HG03442 (cell line): Measurements from ENCODE around the gene CPNE7.
"Not testable (repeated sequence)": the region's sequence is repeated elsewhere in the genome, so short reads cannot be mapped to it uniquely, and the experiment has no call there.

ENCODE experiments used
- ATAC-seq: cut with Tn5 transposase; IDR thresholded peaks from one replicate; pipeline ENCODE4 v1.9.1; 2021; ENCODE audit warnings: mild to moderate bottlenecking, moderate library complexity; ENCODE audit not compliant: unreplicated experiment

CPNE7 gene

DNA sequence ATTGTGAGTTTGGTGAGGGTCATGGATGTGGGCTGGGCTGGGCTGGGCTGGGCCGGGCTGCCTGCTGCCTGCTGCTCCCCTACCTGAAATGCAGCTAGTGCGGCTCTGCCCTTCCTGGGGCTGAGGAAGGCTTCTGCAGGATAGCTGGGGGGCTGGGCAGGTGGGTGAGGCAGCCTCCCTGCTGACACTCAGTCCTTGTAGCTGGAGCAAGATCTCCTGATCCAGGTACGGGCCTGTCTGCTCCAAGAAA, 10.4 kb upstream of the CPNE7 start:
- no peak for ATAC-seq

DNA sequence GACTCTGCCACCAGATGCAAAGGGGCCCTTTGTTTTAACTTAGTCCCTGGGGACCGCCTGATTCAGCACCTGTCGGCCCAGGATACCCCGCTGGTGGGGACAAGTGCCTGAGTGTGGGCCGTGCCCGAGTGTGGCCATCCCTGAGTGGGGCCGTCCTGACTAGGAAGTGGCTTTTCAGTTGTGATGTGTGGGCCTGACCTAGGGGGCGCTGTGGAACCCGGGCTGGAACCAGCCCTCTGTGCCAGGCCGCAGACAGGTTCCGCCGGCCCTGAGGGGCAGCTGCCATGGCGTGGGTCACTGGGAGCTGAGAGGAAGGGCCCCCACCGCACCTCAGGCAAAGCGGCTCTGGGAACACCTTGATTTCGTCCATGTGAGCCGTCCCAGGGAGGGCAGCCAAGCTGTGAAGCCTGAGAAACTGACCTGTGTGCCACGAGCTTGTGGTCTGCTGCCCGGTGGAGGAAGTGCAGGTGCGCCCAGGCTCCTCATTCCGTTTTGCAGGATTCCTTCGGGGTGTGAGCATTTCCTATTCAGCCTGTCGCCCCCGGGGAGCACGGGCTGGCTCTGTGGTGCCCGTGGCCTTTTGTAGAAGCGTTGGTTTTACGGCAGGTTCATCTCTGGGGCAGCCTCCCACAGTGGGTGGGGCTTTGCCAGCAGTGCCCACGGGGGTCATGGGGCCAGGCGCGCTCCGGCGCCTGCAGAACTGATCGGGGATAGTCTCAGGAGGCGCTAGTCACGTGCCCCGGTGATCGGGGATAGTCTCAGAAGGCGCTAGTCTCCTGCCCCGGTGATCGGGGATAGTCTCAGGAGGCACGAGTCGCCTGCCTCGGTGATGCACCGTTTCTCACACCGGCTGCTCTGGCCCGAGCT, 9.8 kb upstream of the CPNE7 start:
- no peak for ATAC-seq

GRCh38 chr16:89567656-89568594, 7.6 kb upstream of the CPNE7 start:
- ATAC-seq: no peak

GRCh38 chr16:89569506-89570341, 5.8 kb upstream of the CPNE7 start:
- ATAC-seq: no peak

- no peak for ATAC-seq
Observed at GRCh38 chr16:89570342-89570923, 5.1 kb upstream of the CPNE7 start.

GRCh38 chr16:89570983-89571598, 4.5 kb upstream of the CPNE7 start:
- not testable (repeated sequence) for ATAC-seq

DNA sequence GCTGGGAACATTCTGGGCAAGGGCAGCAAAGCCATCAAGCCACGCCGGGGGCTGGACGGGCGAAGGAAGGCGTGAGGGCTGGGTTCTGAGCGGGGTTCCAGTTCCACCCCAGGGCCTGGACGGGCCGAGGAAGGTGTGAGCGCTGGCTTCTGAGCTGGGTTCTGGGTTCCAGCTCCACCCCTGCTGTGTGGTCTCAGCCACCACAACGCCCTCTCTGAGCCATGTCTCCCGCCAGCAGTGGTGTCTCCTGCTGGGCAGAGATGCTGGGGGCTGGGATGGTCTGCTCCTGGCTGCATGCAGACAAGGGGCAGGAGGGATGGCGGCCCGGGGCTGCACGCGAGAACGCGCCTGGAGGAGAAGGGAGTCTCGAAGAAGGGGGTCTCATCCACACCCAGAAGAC, 3.9 kb upstream of the CPNE7 start:
- no peak for ATAC-seq

DNA sequence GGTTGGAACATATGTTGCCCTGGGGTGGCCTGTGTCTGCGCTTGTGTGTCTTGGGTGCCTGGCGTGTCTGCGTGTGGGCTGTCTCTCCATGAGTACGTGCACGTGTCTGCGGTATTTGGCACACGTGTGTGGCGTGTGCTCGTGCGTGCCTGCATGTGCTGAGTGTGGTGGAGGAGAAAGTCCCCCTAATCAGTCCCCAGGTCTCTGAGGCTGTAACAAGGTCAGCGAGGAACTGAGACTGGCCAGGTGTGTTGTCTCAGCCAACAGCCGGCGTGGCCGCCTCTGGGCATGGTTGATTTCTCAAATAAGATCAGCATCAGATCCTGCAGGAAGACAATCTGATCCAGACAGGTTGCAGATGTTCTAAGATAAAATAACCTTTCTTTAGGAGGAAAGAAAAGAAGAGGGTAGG, 3.5 kb upstream of the CPNE7 start:
- no peak for ATAC-seq

GRCh38 chr16:89572485-89573205, 2.9 kb upstream of the CPNE7 start:
- ATAC-seq: no peak

DNA sequence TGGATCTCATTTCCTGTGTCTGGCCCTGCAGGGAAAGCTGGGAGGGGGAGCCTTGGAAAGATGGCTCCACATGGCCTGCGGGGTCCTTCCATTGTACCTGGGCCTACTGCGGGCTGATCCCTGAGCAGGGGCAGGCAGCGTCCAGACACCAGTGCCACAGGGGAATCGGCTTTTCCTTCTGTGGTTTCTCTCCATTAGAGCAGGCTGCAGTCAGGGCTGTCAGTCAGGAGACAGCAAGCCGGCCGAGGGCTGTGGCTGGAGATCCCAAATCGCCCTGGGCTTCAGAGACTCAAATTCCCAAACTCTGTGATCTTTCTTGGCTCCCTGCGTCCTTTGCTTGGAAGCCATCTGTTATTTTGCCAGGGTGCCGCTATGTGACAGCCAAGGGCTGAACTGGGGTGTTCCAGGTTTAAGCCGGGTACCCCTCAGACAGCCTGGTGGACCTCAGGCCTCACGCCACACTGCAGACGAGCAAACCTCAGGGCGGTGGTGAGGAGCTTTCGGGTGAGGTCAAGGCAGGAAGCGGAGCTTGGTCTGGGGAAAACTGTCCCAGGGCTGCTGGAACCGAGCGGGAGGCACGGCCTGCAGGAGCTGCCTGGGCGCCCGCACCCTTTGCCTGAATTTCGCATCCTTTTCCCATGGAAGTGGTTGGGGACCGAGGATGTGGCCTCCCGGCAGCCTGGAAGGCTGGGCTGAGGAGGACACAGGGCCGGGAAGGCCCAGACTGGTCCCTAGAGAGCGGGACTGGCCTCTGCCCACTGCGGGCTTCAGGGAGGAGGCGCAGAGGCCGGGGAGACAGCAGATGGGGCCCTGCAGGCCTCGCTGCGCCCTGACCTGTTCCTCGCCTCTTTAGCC, 1.5 kb upstream of the CPNE7 start:
- ATAC-seq: peak; percentile 7

DNA sequence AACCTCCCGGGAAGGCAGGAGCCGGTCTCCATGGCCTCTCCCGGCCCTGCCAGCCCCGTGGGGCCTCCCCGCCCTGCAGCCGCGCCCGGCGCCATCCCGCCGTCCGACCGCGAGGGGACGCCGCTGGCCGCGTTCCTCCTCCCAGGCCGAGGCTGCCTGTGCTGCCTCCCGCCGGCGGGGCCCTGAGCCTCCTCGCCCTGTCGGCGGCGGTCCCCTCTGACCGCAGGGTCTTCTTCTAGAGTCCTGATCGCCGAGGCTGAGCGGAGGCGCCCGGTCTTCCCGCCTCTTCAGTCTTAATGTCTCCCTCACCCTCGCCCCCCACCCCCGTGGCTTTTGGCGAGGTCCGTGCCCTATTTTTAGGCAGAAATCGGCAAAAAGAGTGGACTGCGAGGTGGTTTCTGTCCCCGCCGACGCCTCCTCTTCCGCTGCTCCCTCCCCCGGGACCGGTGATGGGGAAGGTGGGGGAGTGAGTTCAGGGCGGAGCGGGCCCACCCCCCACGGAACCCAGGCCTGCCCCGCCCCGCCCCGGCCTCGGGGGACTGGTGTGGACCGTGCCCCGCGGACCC, 794 bp upstream of the CPNE7 start:
- peak; percentile 41 for ATAC-seq

DNA sequence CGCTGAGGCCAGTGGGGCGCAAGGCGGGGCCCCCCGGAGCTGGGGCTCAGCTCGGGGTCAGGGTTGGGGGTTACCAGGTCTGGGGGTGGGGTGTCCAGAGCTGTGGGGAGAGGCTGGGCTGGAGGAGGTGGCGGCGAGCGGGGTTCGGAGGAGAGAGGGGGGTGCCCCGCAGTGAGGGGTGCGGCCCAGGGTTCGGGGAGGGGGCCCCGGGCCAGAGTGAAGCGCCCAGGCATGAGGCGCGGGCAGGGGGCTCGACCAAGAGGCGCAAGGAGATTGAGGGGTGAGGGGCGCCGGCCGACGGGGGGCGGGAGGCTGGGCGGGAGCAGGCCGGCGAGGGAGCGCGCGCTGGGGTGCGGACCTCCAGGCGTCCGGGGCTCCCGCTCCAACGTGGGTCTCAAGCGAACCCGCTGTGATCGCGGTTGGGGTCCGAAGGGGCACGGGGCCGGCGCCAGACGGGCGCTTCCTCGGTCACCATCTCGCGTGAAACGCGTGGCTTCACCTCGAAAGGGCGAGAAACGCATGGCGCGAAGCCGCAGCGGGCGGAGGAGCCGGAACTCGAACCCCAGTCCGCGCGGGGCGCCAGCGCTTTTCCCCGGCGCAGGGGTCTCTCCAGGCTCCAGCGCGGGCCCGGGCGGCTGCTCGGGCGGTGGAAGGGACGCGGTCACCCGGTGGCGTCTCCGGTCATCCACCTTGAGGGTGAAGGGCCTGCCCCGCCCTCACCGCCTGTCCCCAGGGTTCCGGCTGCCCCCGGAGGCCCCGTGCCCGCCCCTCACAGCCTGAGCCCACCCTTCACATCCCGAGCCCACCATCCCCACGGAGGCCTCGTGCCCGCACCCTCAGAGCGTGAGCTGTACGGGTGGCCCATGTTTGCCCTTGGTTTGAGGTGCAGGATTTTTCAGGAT, 846 bp downstream of the CPNE7 start:
- no peak for ATAC-seq

GRCh38 chr16:89577055-89577759, 1.6 kb downstream of the CPNE7 start:
- no peak for ATAC-seq

DNA sequence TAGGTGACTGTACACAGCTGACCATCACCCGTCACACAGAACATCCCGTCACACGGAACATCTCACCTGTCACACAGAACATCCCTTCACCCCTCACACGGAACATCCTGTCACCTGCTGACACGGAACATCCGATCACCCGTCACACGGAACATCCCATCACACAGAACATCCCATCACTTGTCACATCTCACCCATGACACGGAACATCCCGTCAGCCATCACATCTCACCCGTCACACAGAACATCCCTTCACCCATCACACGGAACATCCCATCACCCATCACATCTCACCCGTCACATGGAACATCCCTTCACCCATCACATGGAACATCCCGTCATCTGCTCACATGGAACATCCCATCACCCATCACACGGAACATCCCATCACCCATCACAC, 3.8 kb downstream of the CPNE7 start:
- no peak for ATAC-seq

DNA sequence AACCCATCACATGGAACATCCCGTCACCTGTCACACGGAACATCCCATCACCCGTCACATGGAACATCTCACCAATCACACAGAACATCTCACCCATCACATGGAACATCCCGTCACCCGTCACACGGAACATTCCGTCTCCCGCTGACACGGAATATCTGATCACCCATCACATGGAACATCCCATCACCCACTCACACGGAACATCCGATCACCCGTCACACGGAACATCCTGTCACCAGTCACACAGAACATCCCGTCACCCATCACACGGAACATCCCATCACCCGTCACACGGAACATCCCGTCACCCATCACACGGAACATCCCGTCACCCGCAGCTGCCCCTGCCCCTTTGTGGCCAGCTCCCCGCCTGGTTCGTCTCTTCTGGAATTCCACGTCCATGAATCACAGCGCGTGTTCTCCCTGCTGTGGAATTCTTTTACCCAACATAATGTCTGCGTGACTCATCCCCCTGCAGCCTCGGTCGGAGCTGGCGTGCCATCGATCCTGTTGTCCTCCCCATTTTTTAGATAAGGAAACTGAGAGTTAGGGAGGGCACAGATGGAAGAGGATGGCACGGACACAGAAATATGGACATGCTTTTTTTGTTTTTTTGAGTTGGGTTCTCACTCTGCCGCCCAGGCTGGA, 5.6 kb downstream of the CPNE7 start:
- no peak for ATAC-seq

GRCh38 chr16:89581861-89582563, 6.5 kb downstream of the CPNE7 start:
- no peak for ATAC-seq
